GM23248 (cell line): ENCODE measurements around the gene ST7. TPM values are rescaled to one million over a fixed set of nuclear protein-coding genes. Genes with fewer than 3 reads are reported as not detected.
"Not testable (repeated sequence)": the region's sequence is repeated elsewhere in the genome, so short reads cannot be mapped to it uniquely, and the experiment has no call there.

Source experiments
- DNase-seq: peaks from one replicate; pipeline ENCODE4 v3.0.0-alpha.2; 2015
- H2AFZ ChIP-seq: fragments of 200-600 bp; sonication (generic); 2 replicates; pipeline ENCODE4 v1.6.1; 2016; ENCODE audit warnings: antibody characterized with exemption
- H3F3A ChIP-seq: fragments of 200-600 bp; sonication (generic); 2 replicates; pipeline ENCODE4 v1.6.1; 2016; ENCODE audit warnings: mild to moderate bottlenecking, antibody characterized with exemption, mixed run types; ENCODE audit not compliant: insufficient read depth
- H3K27ac ChIP-seq: fragments of 200-600 bp; sonication (generic); 2 replicates; pipeline ENCODE4 v1.5.1; 2016; ENCODE audit warnings: mild to moderate bottlenecking
- H3K27me3 ChIP-seq: fragments of 200-600 bp; sonication (generic); replicated peaks from 2 replicates; pipeline ENCODE4 v1.6.1; 2016; ENCODE audit warnings: mild to moderate bottlenecking; ENCODE audit not compliant: insufficient read depth
- H3K36me3 ChIP-seq: fragments of 200-600 bp; sonication (generic); 2 replicates; pipeline ENCODE4 v1.6.1; 2016; ENCODE audit warnings: low read depth, mild to moderate bottlenecking
- H3K4me1 ChIP-seq: fragments of 200-600 bp; sonication (generic); 2 replicates; pipeline ENCODE4 v1.6.1; 2016; ENCODE audit warnings: mild to moderate bottlenecking; ENCODE audit not compliant: insufficient read depth
- H3K4me2 ChIP-seq: fragments of 200-600 bp; sonication (generic); one replicate; pipeline ENCODE4 v1.6.1; 2016; ENCODE audit warnings: mild to moderate bottlenecking; ENCODE audit not compliant: unreplicated experiment
- H3K4me3 ChIP-seq: fragments of 200-600 bp; sonication (generic); 2 replicates; pipeline ENCODE4 v1.5.1; 2016; ENCODE audit warnings: mild to moderate bottlenecking
- H3K79me2 ChIP-seq: fragments of 200-600 bp; sonication (generic); 2 replicates; pipeline ENCODE4 v1.6.1; 2016; ENCODE audit warnings: mild to moderate bottlenecking; ENCODE audit not compliant: insufficient read depth
- H3K9ac ChIP-seq: fragments of 200-600 bp; sonication (generic); 2 replicates; pipeline ENCODE4 v1.6.1; 2016; ENCODE audit warnings: mild to moderate bottlenecking
- H3K9me2 ChIP-seq: fragments of 200-600 bp; sonication (generic); 2 replicates; pipeline ENCODE4 v1.6.1; 2016; ENCODE audit warnings: mixed run types, mild to moderate bottlenecking, moderate library complexity; ENCODE audit not compliant: insufficient read depth
- H3K9me3 ChIP-seq: fragments of 200-600 bp; sonication (generic); one replicate; pipeline ENCODE4 v1.6.1; 2017; ENCODE audit warnings: low read depth
- H4K20me1 ChIP-seq: fragments of 200-600 bp; sonication (generic); 2 replicates; pipeline ENCODE4 v1.6.0; 2016; ENCODE audit not compliant: insufficient read depth
- EZH2 ChIP-seq: fragments of 200-600 bp; sonication (generic); IDR thresholded peaks from 2 replicates; pipeline ENCODE4 v1.6.1; 2018; ENCODE audit warnings: antibody characterized with exemption, mild to moderate bottlenecking; ENCODE audit not compliant: insufficient read depth, poor library complexity, severe bottlenecking
- EZH2phosphoT487 ChIP-seq: fragments of 200-600 bp; sonication (generic); IDR thresholded peaks from 2 replicates; pipeline ENCODE4 v1.6.1; 2018; ENCODE audit warnings: antibody characterized with exemption, moderate library complexity, mild to moderate bottlenecking, low read depth; ENCODE audit not compliant: insufficient read depth
- WGBS, 2 experiments: methylation state at CpG; one replicate each; pipeline ENCODE4 v1.1.6; 2015 to 2017; ENCODE audit warnings: low lambda C conversion rate in 2 of 2, low coverage in 1 of 2; ENCODE audit errors: missing lambda C conversion rate in 2 of 2; 5-methylcytosine and 5-hydroxymethylcytosine counted together
- in situ Hi-C: fragments of 300-500 bp; cut with MboI; formaldehyde crosslinking; loops from 2 replicates; pipeline ENCODE4 v1.15.0; 2020
- polyA plus RNA-seq: library from polyadenylated mRNA; unstranded; fragments of >200 nt; fragmentation: Nextera tagmentation; extraction: Ambion mirVana; gene quantifications from 2 replicates; pipeline ENCODE4 v1.2.1, GENCODE V29; 2016
- total RNA-seq: library from RNA; depleted of rRNA; stranded (reverse); fragments of >200 nt; shearing (Covaris generic); gene quantifications from 2 replicates; pipeline ENCODE4 v1.2.3, GENCODE V29; 2014

ST7 gene
- total and polyA plus RNA-seq, 2 experiments from 2014 or later = 17.8 to 21.9 TPM

DNA sequence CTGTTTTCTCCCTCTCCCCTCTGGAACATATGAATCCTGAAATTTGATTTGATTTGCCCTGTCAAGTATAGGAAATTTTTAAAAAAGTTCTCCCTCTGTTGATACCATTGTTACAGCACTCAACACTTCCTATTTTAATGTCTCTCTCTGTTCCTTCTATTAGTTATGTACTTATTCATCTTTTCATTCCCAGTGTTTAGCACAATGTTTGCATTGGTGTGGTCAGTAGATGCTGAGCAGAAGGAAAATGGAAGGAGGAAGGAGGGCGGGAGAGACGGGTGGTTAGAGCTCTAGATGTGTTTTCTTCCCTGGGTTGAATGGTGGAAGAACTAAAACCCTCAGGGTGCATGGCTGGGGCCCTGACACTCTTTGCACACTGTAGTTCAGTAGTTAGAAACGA lies 290.1 kb downstream of the ST7 start:
- in situ Hi-C loops = no loop called here
- WGBS, 2 experiments = 66 to 73% methylated on average over 3 of the region's 3 CpGs
- Histone ChIP-seq H3K4me1 (no peaks in the 10 kb centered on the region), H4K20me1 (no peaks in the 10 kb centered on the region), H3K27me3 (no peaks in the 10 kb centered on the region), H3K36me3 (no peaks in the 10 kb centered on the region), H3K27ac (no peak overlapping the region), H3K4me2 (no peak overlapping the region), H3K9ac (no peak overlapping the region), H3K79me2 (no peaks in the 10 kb centered on the region), H3K4me3 (no peak overlapping the region), H3K9me3 (no peaks in the 10 kb centered on the region), H3K9me2 (no peaks in the 10 kb centered on the region), H2AFZ (no peak overlapping the region), H3F3A (no peaks in the 10 kb centered on the region)
- no peak for DNase-seq
- TF ChIP-seq EZH2phosphoT487 (no peak), EZH2 (no peak)

DNA sequence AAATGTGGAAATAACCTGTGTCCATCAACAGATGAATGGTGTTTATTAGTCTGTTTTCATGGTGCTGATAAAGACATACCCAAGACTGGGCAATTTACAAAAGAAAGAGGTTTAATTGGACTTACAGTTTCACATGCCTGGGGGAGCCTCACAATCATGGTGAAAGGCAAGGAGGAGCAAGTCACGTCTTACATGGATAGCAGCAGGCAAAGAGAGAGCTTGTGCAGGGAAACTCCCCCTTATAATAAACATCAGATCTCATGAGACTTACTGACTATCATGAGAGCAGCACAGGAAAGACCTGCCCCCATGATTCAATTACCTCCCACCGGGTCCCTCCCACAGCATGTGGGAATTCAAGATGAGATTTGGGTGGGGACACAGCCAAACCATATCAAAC lies 292.4 kb downstream of the ST7 start:
- H3K9ac ChIP-seq, H3F3A ChIP-seq, in situ Hi-C loops, H3K4me2 ChIP-seq, H2AFZ ChIP-seq, H3K27me3 ChIP-seq, H3K9me2 ChIP-seq, DNase-seq, H3K9me3 ChIP-seq, H3K27ac ChIP-seq, H3K4me3 ChIP-seq, H4K20me1 ChIP-seq, H3K79me2 ChIP-seq, H3K36me3 ChIP-seq: not testable (repeated sequence)
- H3K4me1 ChIP-seq = peaks cover 15% of the 10 kb centered on the region
- WGBS, 2 experiments = 49 to 62% methylated on average over 2 of the region's 2 CpGs

DNA sequence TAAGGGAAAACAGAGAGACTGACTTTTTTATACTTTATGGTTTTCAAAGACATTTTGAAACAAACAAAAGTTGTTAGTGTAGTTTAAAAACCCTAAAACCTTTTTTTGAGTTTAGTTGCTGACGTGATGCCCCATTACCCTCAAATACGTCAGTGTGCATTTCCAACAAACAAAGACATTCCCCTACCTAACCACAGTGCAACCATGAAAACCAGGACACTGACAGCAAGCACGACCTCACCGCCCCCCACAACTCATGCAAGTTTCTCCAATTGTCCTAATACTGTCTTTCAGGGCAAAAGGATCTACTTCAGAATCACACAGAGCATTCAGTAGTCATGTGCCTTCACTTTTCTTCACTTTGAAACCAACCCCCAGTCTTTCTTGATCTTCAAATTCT lies 294.5 kb downstream of the ST7 start:
- H3K79me2 ChIP-seq = no peaks in the 10 kb centered on the region
- no peaks in the 10 kb centered on the region for H3K27me3 ChIP-seq
- DNase-seq = no peak

DNA sequence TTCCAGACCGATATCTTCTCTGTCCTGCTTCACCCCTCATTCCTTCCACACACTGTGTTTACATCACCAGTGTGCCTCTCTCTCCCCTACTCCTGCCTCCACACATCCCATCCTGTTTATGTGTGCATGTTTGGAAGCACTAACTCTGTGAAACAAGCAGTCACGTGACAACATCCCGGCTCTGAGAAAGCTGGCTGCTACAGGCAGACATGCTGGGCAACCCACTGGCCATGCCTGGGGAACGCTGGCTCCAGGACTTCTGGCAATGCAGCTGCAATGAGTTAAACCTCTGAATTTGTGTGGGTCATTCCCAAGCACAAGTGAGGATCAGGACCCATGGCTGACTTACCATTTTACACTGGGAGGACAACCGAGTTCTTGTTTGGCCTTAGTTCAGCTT lies 295.5 kb downstream of the ST7 start:
- H3K27ac ChIP-seq = no peak overlapping the region
- no peak overlapping the region for H3K4me2 ChIP-seq
- H3K4me1 ChIP-seq = peaks cover 28% of the 10 kb centered on the region
- WGBS, 2 experiments = 57 to 58% methylated on average over 5 of the region's 5 CpGs
- peak; percentile 20 for DNase-seq
- no peaks in the 10 kb centered on the region for H3K36me3 ChIP-seq
- H3K9ac ChIP-seq = no peak overlapping the region
- no peak for TF ChIP-seq EZH2phosphoT487
- TF ChIP-seq EZH2 = no peak
- H3K79me2 ChIP-seq = no peaks in the 10 kb centered on the region
- H2AFZ ChIP-seq = no peak overlapping the region
- H3K9me3 ChIP-seq = no peaks in the 10 kb centered on the region
- H3K9me2 ChIP-seq = no peaks in the 10 kb centered on the region
- no peak overlapping the region for H3K4me3 ChIP-seq
- H4K20me1 ChIP-seq = no peaks in the 10 kb centered on the region
- H3K27me3 ChIP-seq = no peaks in the 10 kb centered on the region
- in situ Hi-C loops = no loop called here
- peaks cover 20% of the 10 kb centered on the region for H3F3A ChIP-seq

More for the DNA sequence above, 294.5 kb downstream of the ST7 start:
- in situ Hi-C loops = no loop called here
- Histone ChIP-seq H3K36me3 (no peaks in the 10 kb centered on the region), H4K20me1 (no peaks in the 10 kb centered on the region), H3K4me1 (peaks cover 28% of the 10 kb centered on the region), H3K4me3 (no peak overlapping the region), H3K4me2 (no peak overlapping the region), H3F3A (peaks cover 20% of the 10 kb centered on the region), H2AFZ (no peak overlapping the region), H3K9me2 (no peaks in the 10 kb centered on the region), H3K27ac (no peak overlapping the region), H3K9me3 (no peaks in the 10 kb centered on the region), H3K9ac (no peak overlapping the region)
- TF ChIP-seq EZH2 (no peak), EZH2phosphoT487 (no peak)
- WGBS, 2 experiments = 75 to 87% methylated on average over 4 of the region's 4 CpGs

DNA sequence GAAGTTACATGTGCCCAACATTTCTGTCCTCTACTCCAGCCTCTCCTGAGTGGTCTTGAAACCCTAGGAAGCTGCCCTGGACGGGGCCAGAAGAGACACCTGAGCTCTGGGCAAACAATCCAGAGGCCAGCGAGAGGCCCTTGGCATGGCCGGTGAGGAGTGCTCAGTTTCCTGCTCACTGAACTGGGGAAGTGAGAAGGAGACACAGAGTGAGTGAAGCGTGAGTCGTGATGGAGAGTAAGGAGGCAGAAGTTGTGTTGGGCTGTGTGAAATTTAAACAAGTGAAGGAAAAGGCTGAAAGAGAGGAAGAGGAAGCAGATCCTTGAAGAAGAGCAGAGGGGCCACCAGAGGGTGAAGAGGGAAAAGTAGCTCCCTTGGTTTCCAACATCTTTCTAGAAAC lies 296.4 kb downstream of the ST7 start:
- H3K4me1 ChIP-seq = peaks cover 28% of the 10 kb centered on the region
- no peak overlapping the region for H3K4me2 ChIP-seq
- no peaks in the 10 kb centered on the region for H3K36me3 ChIP-seq
- no peaks in the 10 kb centered on the region for H3K79me2 ChIP-seq
- H3K27ac ChIP-seq = no peak overlapping the region
- peak; percentile 15 for DNase-seq
- H3K9me2 ChIP-seq = no peaks in the 10 kb centered on the region
- H3F3A ChIP-seq = peaks cover 24% of the 10 kb centered on the region
- TF ChIP-seq EZH2phosphoT487 = no peak
- no peak for TF ChIP-seq EZH2
- no peak overlapping the region for H2AFZ ChIP-seq
- whole genome bisulfite sequencing, 2 experiments = 84 to 91% methylated on average over 5 of the region's 5 CpGs
- no peak overlapping the region for H3K9ac ChIP-seq
- H3K27me3 ChIP-seq = no peaks in the 10 kb centered on the region
- H4K20me1 ChIP-seq = no peaks in the 10 kb centered on the region
- no peaks in the 10 kb centered on the region for H3K9me3 ChIP-seq
- in situ Hi-C loops = no loop called here
- no peak overlapping the region for H3K4me3 ChIP-seq
